Pancreas (tissue), 10 donors: ENCODE data around the gene ENTPD7. TPM values are rescaled to one million over a fixed set of nuclear protein-coding genes. Genes with fewer than 3 reads are reported as not detected.

Source experiments
- ATAC-seq, 4 donors: fragments of 200-7000 bp; cut with Tn5 transposase; one replicate each; pipeline versions ENCODE4 v1.8.0 to v1.9.1; 2020; ENCODE audit warnings: mild to moderate bottlenecking in 4 of 4, moderate library complexity in 4 of 4
- DNase-seq, 6 donors: peaks; one replicate each; pipeline ENCODE4 v3.0.0-alpha.2; 2020
- FAIRE-seq: peaks from 2 replicates; lab custom pipeline; 2012; peaks lifted over from hg19 to GRCh38; lab: Jason Lieb, UNC
- H3K27ac ChIP-seq, 4 donors: fragments of 200-600 bp; sonication (generic); 1 replicate in 3 of 4; 2 replicates in 1 of 4; pipeline versions ENCODE4 v1.5.0 to v1.8.0; 2020
- H3K27me3 ChIP-seq, 4 donors: fragments of 200-600 bp; one replicate each; pipeline ENCODE4 v1.8.0; 2021
- H3K36me3 ChIP-seq, 3 donors: fragments of 200-600 bp; sonication (generic) in 1 of 3; one replicate each; pipeline versions ENCODE4 v1.5.0 to v1.8.0; 2020 to 2021
- H3K4me1 ChIP-seq, 3 donors: fragments of 200-600 bp; one replicate each; pipeline ENCODE4 v1.8.0; 2021
- H3K4me3 ChIP-seq, 4 donors: fragments of 200-600 bp; sonication (generic) in 2 of 4; one replicate each; pipeline versions ENCODE4 v1.5.0 to v1.8.0; 2020 to 2021
- H3K9me3 ChIP-seq, 4 donors: fragments of 200-600 bp; one replicate each; pipeline ENCODE4 v1.8.0; 2021
- WGBS, 2 donors: extraction: QIAGEN DNeasy Blood & Tissue Kit; methylation state at CpG; one replicate each; pipeline ENCODE4 v1.1.7; 2013; 5-methylcytosine and 5-hydroxymethylcytosine counted together
- intact Hi-C, 3 donors: fragments of 100-400 bp; cut with DNase I; formaldehyde crosslinking; loops; one replicate each; pipeline versions ENCODE4 v1.11.1 to v1.14.2; 2022
- polyA plus RNA-seq, 2 donors: library from polyadenylated mRNA; stranded (reverse); fragments of 200-250 nt; gene quantifications; one replicate each; pipeline ENCODE4 v1.2.3, GENCODE V29; 2013
- total RNA-seq, 6 donors: library from RNA; stranded (reverse); fragmentation: NEBNext Ultra II Directional in 4 of 6; extraction: Animal tissue kit (Norgen Biotek cat#: 25700) in 4 of 6; gene quantifications; one replicate each; pipeline versions ENCODE4 v1.2.1 to v1.2.4, GENCODE V29; 2021 to 2023
- TF ChIP-seq, protein P1 (sequence below), 4 donors: fragments of 200-600 bp; sonication (generic) in 3 of 4; IDR thresholded peaks; one replicate each; pipeline versions ENCODE4 v1.5.0 to v1.8.0; 2021; ENCODE audit warnings: antibody characterized with exemption in 4 of 4
- donor health status: healthy with polysubstance abuse.
- donor health status: DM: no; HTN: no; CAD: no; lungs with moderate emphysema.
- donor health status: DM: no; HTN: no; CAD: no.
- donor health status: control.
- donor health status: control.
- donor health status: Bipolar disorder and iron deficiency.
- donor health status: DM: yes; HTN: yes; CAD: no.
- donor health status: DM: no; HTN: no; CAD: no.
- donor health status: DM: no; HTN: no; CAD: no.
- donor health status: DM: yes; HTN: yes; CAD: no.

ENTPD7 gene
- total and polyA plus RNA-seq, 8 donors, result 1.8 to 19.8 (median 11.3) TPM

DNA sequence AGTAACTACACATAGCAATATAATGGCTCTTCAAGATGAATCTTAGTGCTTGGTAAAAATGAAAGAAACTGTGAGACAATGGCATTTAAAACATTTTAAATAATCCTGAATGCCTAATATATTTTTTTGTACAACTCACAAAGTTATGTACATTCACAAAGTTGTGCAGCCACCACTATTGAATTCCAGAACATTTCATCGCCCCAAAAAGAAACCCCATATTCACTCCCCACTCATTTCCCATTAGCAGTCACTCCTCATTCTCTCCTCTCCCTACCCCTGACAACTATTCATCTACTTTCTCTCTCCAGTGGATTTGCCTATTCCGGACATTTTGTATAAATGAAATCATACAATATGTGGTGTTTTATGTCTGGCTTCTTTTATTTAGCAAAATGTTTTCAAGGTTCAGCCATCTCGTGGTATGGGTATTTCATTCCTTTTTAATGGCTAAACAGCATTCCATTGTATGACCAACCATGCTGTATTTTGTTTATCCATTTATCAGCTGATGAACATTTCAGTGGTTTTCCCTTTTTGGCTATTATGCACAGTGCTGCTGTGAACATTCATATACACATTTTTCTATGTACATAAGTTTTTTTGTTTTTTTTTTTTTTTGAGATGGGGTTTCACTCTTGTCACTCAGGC lies 34.7 kb downstream of the ENTPD7 start:
- Histone ChIP-seq H3K36me3 (peaks cover 0 to 48% (median 11%) of the 10 kb centered on the region in 3 donors), H3K9me3 (no peaks in the 10 kb centered on the region), H3K4me1 (no peaks in the 10 kb centered on the region), H3K4me3 (no peak overlapping the region), H3K27me3 (no peaks in the 10 kb centered on the region), H3K27ac (no peak overlapping the region)
- WGBS, 2 donors, result 90 to 94% methylated on average over 3 of the region's 3 CpGs
- intact Hi-C loops, result no loop called here
- TF ChIP-seq, protein P1, sequence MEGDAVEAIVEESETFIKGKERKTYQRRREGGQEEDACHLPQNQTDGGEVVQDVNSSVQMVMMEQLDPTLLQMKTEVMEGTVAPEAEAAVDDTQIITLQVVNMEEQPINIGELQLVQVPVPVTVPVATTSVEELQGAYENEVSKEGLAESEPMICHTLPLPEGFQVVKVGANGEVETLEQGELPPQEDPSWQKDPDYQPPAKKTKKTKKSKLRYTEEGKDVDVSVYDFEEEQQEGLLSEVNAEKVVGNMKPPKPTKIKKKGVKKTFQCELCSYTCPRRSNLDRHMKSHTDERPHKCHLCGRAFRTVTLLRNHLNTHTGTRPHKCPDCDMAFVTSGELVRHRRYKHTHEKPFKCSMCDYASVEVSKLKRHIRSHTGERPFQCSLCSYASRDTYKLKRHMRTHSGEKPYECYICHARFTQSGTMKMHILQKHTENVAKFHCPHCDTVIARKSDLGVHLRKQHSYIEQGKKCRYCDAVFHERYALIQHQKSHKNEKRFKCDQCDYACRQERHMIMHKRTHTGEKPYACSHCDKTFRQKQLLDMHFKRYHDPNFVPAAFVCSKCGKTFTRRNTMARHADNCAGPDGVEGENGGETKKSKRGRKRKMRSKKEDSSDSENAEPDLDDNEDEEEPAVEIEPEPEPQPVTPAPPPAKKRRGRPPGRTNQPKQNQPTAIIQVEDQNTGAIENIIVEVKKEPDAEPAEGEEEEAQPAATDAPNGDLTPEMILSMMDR (IDR thresholded peaks at IDR 0.05), result no peak
- DNase-seq (no peak), FAIRE-seq (no peak), ATAC-seq (no peak)

DNA sequence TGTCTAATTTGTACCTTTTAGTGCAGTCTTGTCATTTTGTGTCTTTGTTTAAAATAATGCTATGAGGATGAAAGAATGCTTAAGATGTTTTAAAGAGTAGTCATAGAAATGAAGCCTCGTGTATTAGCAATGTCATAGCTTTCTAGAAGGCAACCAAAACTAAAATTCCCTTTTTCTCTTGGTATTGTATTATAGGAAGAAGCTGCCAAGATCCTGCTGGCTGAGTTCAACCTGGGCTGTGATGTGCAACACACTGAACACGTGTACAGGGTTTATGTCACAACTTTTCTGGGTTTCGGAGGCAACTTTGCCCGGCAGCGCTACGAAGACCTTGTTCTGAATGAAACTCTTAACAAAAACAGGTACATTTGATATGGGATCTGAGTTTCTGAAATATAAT lies 36.5 kb downstream of the ENTPD7 start:
- no peaks in the 10 kb centered on the region for H3K9me3 ChIP-seq
- H3K27ac ChIP-seq, result no peak overlapping the region
- H3K27me3 ChIP-seq, result no peaks in the 10 kb centered on the region
- 92% methylated on average over 6 of the region's 6 CpGs for WGBS, 2 donors
- TF ChIP-seq, protein P1 (IDR thresholded peaks at IDR 0.05), result no peak
- FAIRE-seq (no peak), DNase-seq (no peak), ATAC-seq (no peak)
- peaks cover 0 to 43% (median 11%) of the 10 kb centered on the region in 3 donors for H3K36me3 ChIP-seq
- H3K4me1 ChIP-seq, result no peaks in the 10 kb centered on the region
- no peak overlapping the region for H3K4me3 ChIP-seq
- intact Hi-C loops, result no loop called here

DNA sequence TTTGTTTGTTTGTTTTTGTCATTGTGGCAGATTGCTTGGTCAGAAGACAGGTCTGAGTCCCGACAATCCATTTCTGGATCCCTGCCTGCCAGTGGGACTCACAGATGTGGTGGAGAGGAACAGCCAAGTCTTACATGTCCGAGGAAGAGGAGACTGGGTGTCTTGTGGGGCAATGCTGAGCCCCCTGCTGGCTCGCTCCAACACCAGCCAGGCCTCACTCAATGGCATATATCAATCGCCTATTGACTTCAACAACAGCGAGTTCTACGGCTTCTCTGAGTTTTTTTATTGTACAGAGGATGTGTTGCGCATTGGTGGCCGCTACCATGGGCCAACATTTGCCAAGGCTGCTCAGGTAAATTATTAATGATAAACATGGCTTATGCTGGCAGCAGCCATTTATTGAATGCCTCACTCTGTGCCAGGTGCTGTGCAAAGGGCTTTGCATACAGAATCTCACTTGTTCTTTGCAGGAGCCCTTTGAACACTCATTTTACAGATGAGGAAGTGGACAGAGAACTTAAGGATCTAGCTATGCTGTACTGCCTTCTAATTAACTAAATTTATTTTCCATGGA lies 39.3 kb downstream of the ENTPD7 start:
- H3K27me3 ChIP-seq, result no peaks in the 10 kb centered on the region
- no peaks in the 10 kb centered on the region for H3K4me1 ChIP-seq
- H3K27ac ChIP-seq, result peak overlapping the region in 1 of 4 donors; percentile 1
- no peaks in the 10 kb centered on the region for H3K9me3 ChIP-seq
- ATAC-seq, result peak; percentile 77 to 94 (median 89)
- TF ChIP-seq, protein P1 (IDR thresholded peaks at IDR 0.05), result peak in 1 of 4 donors; percentile 10
- peaks cover 0 to 55% (median 18%) of the 10 kb centered on the region in 3 donors for H3K36me3 ChIP-seq
- DNase-seq, result peak in 4 of 6 donors; percentile 18 to 40 (median 32)
- FAIRE-seq, result no peak
- intact Hi-C loops, result no loop called here
- whole genome bisulfite sequencing, 2 donors, result 45 to 48% methylated on average over 8 of the region's 8 CpGs
- no peak overlapping the region for H3K4me3 ChIP-seq

DNA sequence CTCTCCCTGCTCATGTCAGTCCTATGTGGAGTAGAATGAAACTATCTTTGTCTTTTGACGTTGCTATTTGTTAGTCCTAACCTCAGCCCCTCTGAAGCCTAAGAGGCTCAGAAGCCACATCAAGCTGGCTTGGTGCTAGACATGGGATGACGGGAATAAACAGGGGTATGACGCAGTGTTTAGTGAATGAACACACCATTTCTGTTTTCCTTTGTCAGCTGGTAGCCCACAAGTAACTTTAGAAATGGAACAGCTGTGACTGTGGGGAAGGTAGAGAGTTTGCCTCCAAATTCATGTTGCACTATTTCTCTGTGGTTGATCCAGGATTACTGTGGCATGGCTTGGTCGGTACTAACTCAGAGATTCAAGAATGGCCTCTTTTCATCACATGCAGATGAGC lies 41.3 kb downstream of the ENTPD7 start:
- H3K27me3 ChIP-seq, result no peaks in the 10 kb centered on the region
- FAIRE-seq, result no peak
- H3K4me3 ChIP-seq, result no peak overlapping the region
- no peak overlapping the region for H3K27ac ChIP-seq
- 91 to 93% methylated on average over 4 of the region's 4 CpGs for WGBS, 2 donors
- TF ChIP-seq, protein P1 (IDR thresholded peaks at IDR 0.05), result no peak
- H3K9me3 ChIP-seq, result no peaks in the 10 kb centered on the region
- intact Hi-C loops, result no loop called here
- ATAC-seq, result no peak
- no peak for DNase-seq
- peaks cover 0 to 73% (median 28%) of the 10 kb centered on the region in 3 donors for H3K36me3 ChIP-seq
- H3K4me1 ChIP-seq, result no peaks in the 10 kb centered on the region
